AG04449 (cell line): ENCODE data around the gene PI16.

Experiments used
- CTCF ChIA-PET: fragments of 350-600 bp; formaldehyde crosslinking; extraction: SDS; loops from one replicate; lab custom pipeline; 2021; ENCODE audit warnings: antibody characterized with exemption; lab: Yijun Ruan, JAX
- POLR2A ChIA-PET: fragments of 400-600, 350-600 bp; formaldehyde crosslinking; extraction: SDS; loops from one replicate; lab custom pipeline; 2020; ENCODE audit warnings: antibody characterized with exemption, inconsistent platforms; lab: Yijun Ruan, JAX
- DNase-seq: peaks from one replicate; pipeline ENCODE4 v3.0.0-alpha.2; 2010; ENCODE audit warnings: low read depth, low spot score
- H3K4me3 ChIP-seq: 2 replicates; pipeline ENCODE4 v1.5.1; 2011; ENCODE audit warnings: low read depth, mild to moderate bottlenecking, control low read depth, low read length
- CTCF ChIP-seq: IDR thresholded peaks from one replicate; pipeline ENCODE4 v1.5.1; 2011; ENCODE audit warnings: mild to moderate bottlenecking, moderate library complexity, low read length, control low read depth, inconsistent platforms; ENCODE audit not compliant: insufficient read depth; ENCODE audit errors: missing control alignments

PI16 gene

DNA sequence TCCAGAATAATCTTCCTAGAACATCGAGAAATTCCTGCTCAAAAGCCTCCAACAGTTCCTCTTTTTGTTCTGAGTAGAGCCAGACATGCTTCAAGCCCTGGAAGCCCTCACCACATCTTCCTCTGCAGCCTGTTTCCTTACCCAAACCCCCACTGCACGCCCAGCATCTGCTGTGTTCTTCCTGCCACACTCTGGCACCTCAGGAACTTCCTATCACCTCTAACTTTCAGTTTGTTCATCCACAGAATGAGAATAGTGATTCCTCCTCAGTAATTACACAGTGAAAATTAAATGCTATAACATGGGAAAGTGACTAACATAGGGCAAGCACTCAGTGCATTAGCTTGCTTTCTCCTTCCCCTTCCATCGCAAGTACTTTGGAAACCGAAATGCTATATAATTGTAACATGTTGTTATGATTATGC is 42.5 kb upstream of the PI16 start:
- DNase-seq: no peak
- POLR2A ChIA-PET: no interaction called here
- CTCF ChIA-PET: interaction anchor here (1.0 to 3.7 kb wide), 6 partner anchors 9 to 146 kb away, joined by 3 to 19 read pairs (median 4); partner anchors contain the start of gene C6orf89
- TF ChIP-seq CTCF: no peak
- no peak overlapping the region for H3K4me3 ChIP-seq

GRCh38 chr6:36912586-36912985 is 42.0 kb upstream of the PI16 start:
- POLR2A ChIA-PET: no interaction called here
- CTCF ChIA-PET: interaction anchor here (1.0 to 3.7 kb wide), 7 partner anchors 10 to 147 kb away, joined by 3 to 19 read pairs (median 4); partner anchors contain the start of genes C6orf89 and PPIL1

DNA sequence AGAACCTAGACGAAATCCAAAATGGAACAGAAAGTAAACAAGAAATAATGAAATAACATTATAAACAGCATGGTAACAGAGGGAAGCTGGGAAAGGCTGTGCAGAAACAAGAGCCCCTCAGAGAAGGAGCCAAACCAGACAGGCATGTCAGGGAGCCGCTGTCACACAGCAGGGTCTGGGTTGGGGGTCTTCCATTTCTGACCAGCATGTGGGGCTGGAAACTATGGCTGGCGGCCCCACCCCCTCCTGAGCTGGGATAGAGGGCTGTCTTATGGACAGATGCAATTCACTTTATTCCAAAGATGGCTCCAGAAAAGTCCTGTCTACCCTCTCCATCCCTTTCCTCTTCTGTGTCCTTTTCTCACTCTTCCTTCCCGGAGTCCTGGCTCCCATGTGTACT is 41.5 kb upstream of the PI16 start:
- ChIA-PET CTCF (interaction anchor here (1.0 to 3.7 kb wide), 12 partner anchors 10 to 147 kb away, joined by 3 to 19 read pairs (median 4); partner anchors contain the start of genes C6orf89 and PPIL1), POLR2A (no interaction called here)
- no peak for TF ChIP-seq CTCF
- H3K4me3 ChIP-seq: no peak overlapping the region
- no peak for DNase-seq

More at GRCh38 chr6:36912586-36912985, 42.0 kb upstream of the PI16 start:
- no peak overlapping the region for H3K4me3 ChIP-seq
- peak; percentile 74 for DNase-seq
- TF ChIP-seq CTCF: no peak

DNA sequence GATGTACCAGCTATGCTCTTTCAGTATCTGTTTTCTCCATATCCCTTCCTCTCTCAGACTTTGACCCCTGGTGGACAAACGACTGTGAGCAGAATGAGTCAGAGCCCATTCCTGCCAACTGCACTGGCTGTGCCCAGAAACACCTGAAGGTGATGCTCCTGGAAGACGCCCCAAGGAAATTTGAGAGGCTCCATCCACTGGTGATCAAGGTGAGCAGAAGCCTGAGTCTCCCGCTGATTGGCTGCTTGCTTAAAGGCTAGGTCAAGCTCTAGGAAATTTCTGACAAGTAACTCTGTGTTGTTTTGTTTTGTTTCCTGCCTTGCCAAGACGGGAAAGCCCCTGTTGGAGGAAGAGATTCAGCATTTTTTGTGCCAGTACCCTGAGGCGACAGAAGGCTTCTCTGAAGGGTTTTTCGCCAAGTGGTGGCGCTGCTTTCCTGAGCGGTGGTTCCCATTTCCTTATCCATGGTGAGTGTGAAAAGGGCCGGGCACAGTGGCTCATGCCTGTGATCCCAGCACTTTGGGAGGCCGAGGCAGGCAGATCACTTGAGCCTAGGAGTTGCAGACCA is 40.2 kb upstream of the PI16 start:
- TF ChIP-seq CTCF: peak; percentile 28
- H3K4me3 ChIP-seq: no peak overlapping the region
- ChIA-PET CTCF (interaction anchor here (0.7 to 3.7 kb wide), 7 partner anchors 11 to 284 kb away, joined by 3 to 16 read pairs (median 4); partner anchors contain the start of gene C6orf89), POLR2A (no interaction called here)
- no peak for DNase-seq

- TF ChIP-seq CTCF: no peak
- no peak overlapping the region for H3K4me3 ChIP-seq
- POLR2A ChIA-PET: no interaction called here
- no peak for DNase-seq
- CTCF ChIA-PET: interaction anchor here (1.2 to 1.5 kb wide), 3 partner anchors 9 to 103 kb away, joined by 3 to 5 read pairs (median 4); partner anchors contain the start of gene C6orf89
Observed at GRCh38 chr6:36915599-36915998, 38.9 kb upstream of the PI16 start.

- POLR2A ChIA-PET: no interaction called here
- CTCF ChIA-PET: interaction anchor here (1.2 to 1.7 kb wide), 4 partner anchors 9 to 191 kb away, joined by 3 to 5 read pairs (median 4); partner anchors contain the start of gene C6orf89
- no peak overlapping the region for H3K4me3 ChIP-seq
- DNase-seq: no peak
- TF ChIP-seq CTCF: no peak
Observed at GRCh38 chr6:36916126-36916525, 38.4 kb upstream of the PI16 start.
